ENCODE results near the gene PLAAT5.

DNA sequence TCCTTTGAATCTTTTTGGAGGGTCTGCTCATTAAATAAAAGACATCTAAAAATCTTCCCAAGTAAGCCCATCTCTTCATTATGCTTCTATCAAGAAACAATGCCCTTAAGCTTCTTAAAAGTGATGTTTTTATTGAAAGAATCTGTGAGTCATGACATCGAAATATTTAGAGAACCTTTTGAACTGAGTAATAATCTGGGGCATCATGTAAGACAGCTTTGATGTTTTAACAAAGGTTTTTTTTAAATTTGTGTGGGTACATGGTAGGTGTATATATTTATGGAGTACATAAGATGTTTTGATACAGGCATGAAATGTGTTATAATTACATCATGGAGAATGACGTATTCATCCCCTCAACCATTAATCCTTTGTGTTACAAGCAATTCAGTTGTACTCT lies 46.8 kb downstream of the PLAAT5 start:
- no peak for TF ChIP-seq POLR2A (IDR thresholded peaks at IDR 0.05)
- no peak for TF ChIP-seq CTCF (IDR thresholded peaks at IDR 0.05)
- TF ChIP-seq EP300 (IDR thresholded peaks at IDR 0.05), result no peak

All from tibial nerve (tissue), 4 donors.